COLO829 (cell line): Measurements from ENCODE around the gene LHFPL3.
"Not testable (repeated sequence)": the region's sequence is repeated elsewhere in the genome, so short reads cannot be mapped to it uniquely, and the experiment has no call there.

Experiments
- DNase-seq: peaks from one replicate; pipeline ENCODE4 v3.0.0; 2012; ENCODE audit warnings: low spot score

The LHFPL3 gene

GRCh38 chr7:104595591-104595990, 267.2 kb downstream of the LHFPL3 start:
- DNase-seq = not testable (repeated sequence)

DNA sequence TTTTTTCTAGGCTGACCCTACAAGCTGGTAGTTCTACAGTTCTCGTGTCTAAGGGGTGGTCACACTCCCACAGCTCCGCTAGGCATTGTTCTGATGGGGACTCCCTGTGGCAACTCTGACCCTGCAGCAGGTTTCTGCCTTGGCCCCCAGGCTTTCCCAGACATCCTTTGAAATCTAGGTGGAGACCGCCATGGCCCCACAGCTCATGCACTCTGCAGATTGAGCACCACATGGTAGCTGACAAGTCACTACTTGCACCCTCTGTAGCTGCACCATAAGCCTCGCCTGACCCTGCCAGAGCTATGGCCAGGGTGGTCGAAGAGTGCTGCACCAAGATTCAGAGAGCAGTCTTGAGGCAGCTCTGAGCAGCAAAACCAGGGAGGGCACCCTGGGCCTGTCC, 275.6 kb downstream of the LHFPL3 start:
- DNase-seq = no peak

DNA sequence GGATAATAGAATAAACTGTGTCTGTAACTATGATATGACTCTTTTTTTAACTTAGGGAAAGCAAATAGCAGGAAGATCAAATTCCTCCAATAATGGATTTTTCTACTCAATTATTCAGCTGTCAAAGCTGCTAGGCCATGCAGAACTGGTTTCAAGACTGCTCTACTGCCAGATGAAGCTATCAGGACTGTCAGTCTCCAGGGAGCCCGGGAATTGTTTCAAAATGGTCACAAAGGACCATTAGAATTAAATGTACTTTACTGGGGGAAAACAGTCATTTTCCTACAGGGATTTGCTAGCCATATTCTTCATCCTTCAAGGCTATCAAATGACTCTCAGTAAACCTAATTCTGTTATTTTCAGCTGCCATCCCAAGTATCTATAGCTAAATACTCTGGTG, 276.3 kb downstream of the LHFPL3 start:
- no peak for DNase-seq

- DNase-seq = no peak
These were observed 292.9 kb downstream of the LHFPL3 start for GRCh38 chr7:104621321-104621720.

GRCh38 chr7:104625956-104626355, 297.6 kb downstream of the LHFPL3 start:
- DNase-seq = no peak

- DNase-seq = peak; percentile 89
These were observed 299.1 kb downstream of the LHFPL3 start for GRCh38 chr7:104627516-104627915.

- DNase-seq = no peak
These were observed 299.6 kb downstream of the LHFPL3 start for GRCh38 chr7:104628017-104628416.

DNA sequence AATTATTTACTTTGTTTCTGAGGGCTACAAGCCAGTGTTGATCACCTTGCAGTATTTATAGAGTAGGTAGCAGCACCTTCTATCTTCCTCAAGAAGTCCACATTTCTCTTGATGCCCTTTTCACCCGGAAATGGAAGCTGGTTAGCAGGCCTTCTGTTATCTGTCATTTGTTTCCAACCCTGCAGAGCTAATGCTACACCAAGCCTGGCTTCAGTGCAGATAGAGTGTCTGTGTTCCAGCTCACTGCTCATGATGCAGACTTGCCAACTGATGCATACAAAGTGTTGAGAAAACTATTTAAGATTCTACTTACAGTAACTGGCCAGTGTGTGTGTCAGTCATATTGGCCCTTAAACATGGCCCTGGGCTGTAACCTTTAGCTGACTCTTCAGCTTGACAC, 301.0 kb downstream of the LHFPL3 start:
- no peak for DNase-seq

GRCh38 chr7:104640506-104640905, 312.1 kb downstream of the LHFPL3 start:
- DNase-seq = no peak

GRCh38 chr7:104642560-104642959, 314.2 kb downstream of the LHFPL3 start:
- no peak for DNase-seq

- DNase-seq = peak; percentile 76
These were observed 315.3 kb downstream of the LHFPL3 start for GRCh38 chr7:104643587-104644217.

GRCh38 chr7:104650991-104651640, 322.7 kb downstream of the LHFPL3 start:
- DNase-seq = peak; percentile 92

DNA sequence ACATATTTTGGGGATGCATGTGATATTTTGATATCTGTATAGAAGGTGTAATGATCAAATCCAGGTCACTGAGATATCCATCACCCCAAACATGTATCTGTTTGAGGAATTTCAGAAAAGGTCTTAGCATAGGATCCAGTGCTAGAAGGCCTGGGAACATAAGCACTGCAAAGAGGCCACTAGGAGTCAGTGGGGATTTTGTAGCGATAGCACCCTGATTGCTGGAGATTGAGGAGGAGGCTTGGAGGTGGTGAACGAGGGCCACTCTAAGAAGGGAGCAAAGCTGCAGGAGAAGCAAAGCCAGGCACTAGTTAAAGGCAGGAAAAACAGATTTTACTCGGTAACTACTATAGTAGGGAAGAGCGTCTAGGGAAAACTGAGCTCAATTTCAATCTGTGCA, 324.0 kb downstream of the LHFPL3 start:
- DNase-seq = no peak

GRCh38 chr7:104652865-104653264, 324.5 kb downstream of the LHFPL3 start:
- no peak for DNase-seq

- peak; percentile 79 for DNase-seq
These were observed 325.5 kb downstream of the LHFPL3 start for GRCh38 chr7:104653825-104654401.

- DNase-seq = no peak
These were observed 327.2 kb downstream of the LHFPL3 start for GRCh38 chr7:104655592-104655991.

- DNase-seq = no peak
These were observed 328.1 kb downstream of the LHFPL3 start for GRCh38 chr7:104656467-104656866.

DNA sequence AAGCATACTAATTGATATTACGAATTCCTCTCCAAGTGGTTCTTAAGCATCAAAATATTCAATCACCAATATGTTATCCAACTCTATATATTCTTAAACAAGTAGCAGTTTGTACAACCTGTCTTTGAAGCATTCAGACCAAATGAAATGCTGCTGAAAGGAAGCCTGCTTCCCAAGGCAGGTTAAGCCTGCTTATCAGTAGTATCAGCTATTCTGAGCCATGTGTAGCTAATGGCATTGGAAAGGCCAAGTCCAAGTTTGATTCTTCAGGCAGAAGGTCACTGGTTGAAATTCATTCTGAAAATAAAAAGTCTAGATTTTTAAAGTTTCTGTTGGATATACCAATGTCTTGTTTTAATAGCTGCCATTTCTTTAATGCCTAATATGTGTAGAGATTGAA, 328.7 kb downstream of the LHFPL3 start:
- no peak for DNase-seq

DNA sequence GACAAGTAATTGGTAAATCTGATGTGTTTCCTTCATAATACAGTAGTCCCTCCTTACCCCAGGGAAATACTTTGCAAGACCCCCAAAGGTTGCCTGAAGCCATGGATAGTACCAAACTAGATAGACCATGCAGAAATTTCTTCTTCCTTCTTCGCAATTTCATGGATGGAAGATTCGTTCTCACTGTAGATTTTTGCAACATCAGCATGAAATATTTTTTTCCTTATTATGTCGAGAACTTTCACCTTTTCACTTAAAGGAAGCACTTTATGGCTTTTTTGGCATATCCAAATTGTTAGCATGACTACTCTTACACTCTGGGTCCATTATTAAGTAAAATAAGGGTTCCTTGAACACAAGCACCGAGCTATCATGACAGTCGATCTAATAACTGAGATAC, 333.2 kb downstream of the LHFPL3 start:
- no peak for DNase-seq

DNA sequence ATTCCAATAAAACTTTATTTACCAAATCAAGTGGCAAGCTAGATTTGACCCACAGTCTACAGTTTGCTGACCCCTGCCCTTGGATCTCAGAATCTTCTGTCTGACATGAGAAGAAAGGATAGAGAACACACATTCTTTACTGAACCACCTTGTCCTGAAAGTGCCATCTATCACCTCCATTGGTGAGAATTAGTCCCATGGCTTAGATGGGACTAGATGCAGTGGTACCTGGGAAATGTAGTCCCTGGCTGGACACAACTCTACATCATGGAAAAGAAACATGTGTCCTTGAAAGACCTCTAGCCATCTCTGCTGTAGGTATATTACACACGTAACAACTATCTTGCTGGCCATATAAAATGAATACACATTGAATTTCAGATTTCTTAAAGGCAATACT, 336.2 kb downstream of the LHFPL3 start:
- no peak for DNase-seq

DNA sequence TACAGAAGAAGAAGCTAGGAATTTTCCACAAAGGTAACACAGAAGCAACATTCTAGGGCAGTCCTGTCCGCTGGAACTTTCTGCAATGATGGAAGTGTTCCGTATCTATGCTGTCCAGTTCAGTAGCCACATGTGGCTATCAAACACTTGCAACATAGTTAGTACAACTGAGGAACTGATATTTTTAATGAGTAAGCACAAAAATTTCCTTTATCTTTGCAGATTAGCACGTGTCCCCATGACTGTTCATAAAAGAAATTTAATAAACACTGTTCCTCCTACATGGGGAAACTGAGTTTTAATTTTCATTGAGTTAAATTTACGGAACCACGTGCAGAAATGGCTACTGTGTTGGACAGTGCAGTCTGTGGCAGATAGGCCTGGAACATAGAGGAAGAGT, 349.2 kb downstream of the LHFPL3 start:
- DNase-seq = no peak

GRCh38 chr7:104679085-104679484, 350.7 kb downstream of the LHFPL3 start:
- DNase-seq = no peak

- DNase-seq = no peak
These were observed 357.9 kb downstream of the LHFPL3 start for GRCh38 chr7:104686286-104686685.

DNA sequence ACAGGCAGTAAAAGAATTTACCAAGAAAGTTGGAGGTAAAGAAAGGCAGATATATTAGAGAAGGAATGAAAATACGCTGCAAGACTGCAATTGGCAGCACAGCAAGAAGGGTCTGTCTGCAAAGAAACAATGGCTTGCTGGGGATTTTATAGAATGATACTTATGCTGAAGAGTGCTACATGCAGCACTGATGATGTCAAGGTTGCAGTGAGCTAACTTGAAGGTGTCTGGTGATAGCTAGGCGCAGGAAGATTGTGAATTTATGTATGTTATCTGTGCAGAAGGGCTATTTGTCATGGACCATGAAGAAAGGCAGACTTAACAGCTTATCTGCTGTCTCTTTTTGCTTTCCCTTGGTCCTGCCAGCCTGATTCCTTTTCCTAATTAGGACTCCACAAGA, 366.3 kb downstream of the LHFPL3 start:
- DNase-seq = no peak
